22Rv1 (cell line): ENCODE results near the gene RSRC1.

Experiments
- CTCF ChIP-seq: fragments of 450-650 bp; IDR thresholded peaks from 2 replicates; pipeline ENCODE4 v1.5.1; 2017; ENCODE audit warnings: mild to moderate bottlenecking
- ZFX ChIP-seq: fragments of 450-650 bp; IDR thresholded peaks from 2 replicates; pipeline ENCODE4 v1.6.1; 2017; ENCODE audit warnings: antibody characterized with exemption, borderline replicate concordance

DNA sequence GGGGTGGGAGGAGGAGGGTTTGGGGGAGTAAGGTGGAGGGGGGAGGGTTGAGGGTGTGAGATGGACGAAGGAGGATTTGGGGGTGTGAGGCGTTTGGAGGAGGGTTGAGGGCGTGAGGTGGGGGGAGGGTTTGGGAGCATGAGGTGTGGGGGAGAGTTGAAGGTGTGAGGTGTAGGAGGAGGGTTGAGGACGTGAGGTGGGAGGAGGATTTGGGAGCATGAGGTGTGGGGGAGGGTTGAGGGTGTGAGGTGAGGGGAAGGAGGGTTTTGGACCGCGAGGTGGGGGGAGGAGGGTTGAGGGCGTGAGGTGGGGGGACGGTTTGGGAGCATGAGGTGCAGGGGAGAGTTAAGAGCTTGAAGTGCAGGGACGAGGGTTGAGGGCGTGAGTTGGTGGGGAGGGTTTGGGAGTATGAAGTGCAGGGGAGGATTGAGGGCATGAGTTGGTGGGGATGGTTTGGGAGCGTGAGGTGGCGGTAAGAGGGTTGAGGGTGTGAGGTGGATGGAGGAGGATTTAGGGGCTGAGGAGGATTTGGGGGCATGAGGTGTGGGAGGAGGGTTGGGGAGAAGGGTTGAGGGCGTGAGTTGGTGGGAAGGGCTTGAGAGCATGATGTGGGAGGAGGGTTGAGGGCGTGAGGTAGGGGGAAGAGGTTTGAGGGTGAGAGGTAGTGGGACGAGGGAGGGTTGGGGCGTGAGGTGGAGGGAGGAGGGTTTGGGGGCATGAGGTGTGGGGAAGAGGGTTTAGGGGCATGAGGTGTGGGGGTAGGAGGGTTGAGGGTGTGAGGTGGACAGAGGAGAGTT, 462.3 kb downstream of the RSRC1 start:
- TF ChIP-seq CTCF (no peak), ZFX (no peak)
